Naive thymus-derived CD4-positive, alpha-beta T cell (primary cell): ENCODE data around the gene PREB. TPM values are rescaled to one million over a fixed set of nuclear protein-coding genes. Genes with fewer than 3 reads are reported as not detected.
"Not testable (repeated sequence)": the region's sequence is repeated elsewhere in the genome, so short reads cannot be mapped to it uniquely, and the experiment has no call there.

ENCODE experiments used
- ATAC-seq: fragments of 150-1000 bp; cut with Tn5 transposase; 2 replicates; pipeline ENCODE4 v1.10.0; 2021; ENCODE audit warnings: mild to moderate bottlenecking, moderate library complexity
- CTCF ChIA-PET: fragments of 350-600 bp; sonication (Branson Sonifier 250); formaldehyde crosslinking; loops from one replicate; lab custom pipeline; 2021; ENCODE audit warnings: antibody characterized with exemption; lab: Charles Lee
- POLR2A ChIA-PET: fragments of 350-600 bp; sonication (Branson Sonifier 250); formaldehyde crosslinking; loops from one replicate; lab custom pipeline; 2021; ENCODE audit warnings: antibody characterized with exemption, inconsistent platforms; lab: Charles Lee
- DNase-seq, 9 donors: peaks; one replicate each; pipeline versions ENCODE4 v3.0.0 to v3.0.0-alpha.2; 2020 to 2022; ENCODE audit warnings: mixed read lengths in 1 of 9
- H3K27ac ChIP-seq: one replicate; pipeline ENCODE4 v1.7.0; 2013; ENCODE audit warnings: mild to moderate bottlenecking, low read depth, low read length, moderate library complexity
- H3K27me3 ChIP-seq, 2 donors: one replicate each; pipeline ENCODE4 v1.7.0; 2013; ENCODE audit warnings: low read length in 2 of 2, mild to moderate bottlenecking in 2 of 2, moderate library complexity in 2 of 2; ENCODE audit not compliant: control insufficient read depth in 2 of 2, insufficient read depth in 2 of 2
- H3K36me3 ChIP-seq, 3 experiments: 1 replicate in 2 of 3; 2 replicates in 1 of 3; pipeline ENCODE4 v1.7.0; 2013; ENCODE audit warnings: low read length in 3 of 3, mild to moderate bottlenecking in 3 of 3, moderate library complexity in 1 of 3; ENCODE audit not compliant: insufficient read depth in 3 of 3, control insufficient read depth in 2 of 3
- H3K4me1 ChIP-seq, 2 donors: one replicate each; pipeline ENCODE4 v1.7.0; 2013; ENCODE audit warnings: low read length in 2 of 2, mild to moderate bottlenecking in 2 of 2, moderate library complexity in 1 of 2; ENCODE audit not compliant: control insufficient read depth in 2 of 2, insufficient read depth in 2 of 2
- H3K4me3 ChIP-seq: 2 replicates; pipeline ENCODE4 v1.7.0; 2013; ENCODE audit warnings: mild to moderate bottlenecking, low read length
- H3K9me3 ChIP-seq, 3 experiments: 1 replicate in 2 of 3; 2 replicates in 1 of 3; pipeline ENCODE4 v1.7.0; 2013; ENCODE audit warnings: low read length in 3 of 3; ENCODE audit not compliant: control insufficient read depth in 2 of 3
- H3K27ac Mint-ChIP-seq, 9 donors: one replicate each; pipeline ENCODE4 v1.8.0; 2020 to 2022; ENCODE audit warnings: mixed read lengths in 9 of 9, mild to moderate bottlenecking in 8 of 9, moderate library complexity in 5 of 9, inconsistent platforms in 2 of 9
- H3K27me3 Mint-ChIP-seq, 5 donors: one replicate each; pipeline ENCODE4 v1.8.0; 2021 to 2022; ENCODE audit warnings: mixed read lengths in 5 of 5, mild to moderate bottlenecking in 1 of 5
- H3K36me3 Mint-ChIP-seq, 5 donors: one replicate each; pipeline ENCODE4 v1.8.0; 2020 to 2022; ENCODE audit warnings: mixed read lengths in 5 of 5, mild to moderate bottlenecking in 3 of 5, inconsistent platforms in 1 of 5
- H3K4me1 Mint-ChIP-seq, 7 donors: one replicate each; pipeline ENCODE4 v1.8.0; 2020 to 2022; ENCODE audit warnings: mixed read lengths in 7 of 7, mild to moderate bottlenecking in 3 of 7, inconsistent platforms in 1 of 7
- H3K4me3 Mint-ChIP-seq, 10 donors: one replicate each; pipeline ENCODE4 v1.8.0; 2020 to 2022; ENCODE audit warnings: mild to moderate bottlenecking in 10 of 10, mixed read lengths in 10 of 10, moderate library complexity in 6 of 10, inconsistent platforms in 2 of 10
- H3K9me3 Mint-ChIP-seq, 11 donors: one replicate each; pipeline ENCODE4 v1.8.0; 2020 to 2022; ENCODE audit warnings: mixed read lengths in 11 of 11, mild to moderate bottlenecking in 4 of 11, inconsistent platforms in 1 of 11, moderate library complexity in 1 of 11
- intact Hi-C, 2 donors: fragments of 100-400 bp; cut with micrococcal nuclease; formaldehyde crosslinking; loops; one replicate each; pipeline ENCODE4 v1.15.1; 2023
- polyA plus RNA-seq, 2 donors: library from polyadenylated mRNA; unstranded; fragments of 300-500 nt; fragmentation: Illumina TruSeq; gene quantifications; one replicate each; pipeline ENCODE4 v1.2.3, GENCODE V29; 2021
- total RNA-seq, 6 experiments: library from RNA in 5 of 6; stranded (reverse) in 5 of 6; gene quantifications; 1 replicate in 5 of 6; 2 replicates in 1 of 6; pipeline ENCODE4 v1.2.3 and lab custom pipeline; 2021 to 2026

The PREB gene
- total and polyA plus RNA-seq, 7 experiments from 2014 or later = 25.4 to 72.3 (median 53.2) TPM

GRCh38 chr2:27117995-27118524 is 16.4 kb downstream of the PREB start:
- H3K4me3 Mint-ChIP-seq = peak overlapping the region in 8 of 10 donors; percentile 16 to 83 (median 39)
- POLR2A ChIA-PET = no interaction called here
- peaks cover 0 to 3% of the 10 kb centered on the region in 2 donors for H3K27me3 ChIP-seq
- DNase-seq (no peak), ATAC-seq (no peak)
- H3K9me3 ChIP-seq = no peaks in the 10 kb centered on the region
- H3K27ac Mint-ChIP-seq = no peak overlapping the region
- peaks cover 4 to 10% of the 10 kb centered on the region in 2 donors for H3K4me1 ChIP-seq
- H3K36me3 ChIP-seq = no peaks in the 10 kb centered on the region
- CTCF ChIA-PET = no interaction called here
- intact Hi-C loops = no loop called here
- H3K27ac ChIP-seq = no peak overlapping the region
- peaks cover 6 to 22% (median 16%) of the 10 kb centered on the region in 7 donors for H3K4me1 Mint-ChIP-seq
- H3K9me3 Mint-ChIP-seq = peaks cover 0 to 3% (median 0%) of the 10 kb centered on the region in 11 donors
- H3K4me3 ChIP-seq = no peak overlapping the region
- H3K36me3 Mint-ChIP-seq = peaks cover 0 to 4% (median 0%) of the 10 kb centered on the region in 5 donors
- H3K27me3 Mint-ChIP-seq = peaks cover 12 to 54% (median 23%) of the 10 kb centered on the region in 5 donors

- H3K4me3 ChIP-seq = no peak overlapping the region
- no peaks in the 10 kb centered on the region for H3K9me3 ChIP-seq
- ChIA-PET POLR2A (no interaction called here), CTCF (interaction anchor here (0.7 kb wide), 1 partner anchor 34 kb away, joined by 5 read pairs; no protein-coding TSS in a partner anchor)
- H3K27ac Mint-ChIP-seq = peak overlapping the region in 1 of 9 donors; percentile 26
- peaks cover 0 to 3% of the 10 kb centered on the region in 2 donors for H3K27me3 ChIP-seq
- H3K4me1 Mint-ChIP-seq = peaks cover 0 to 11% (median 8%) of the 10 kb centered on the region in 7 donors
- no peak overlapping the region for H3K4me3 Mint-ChIP-seq
- H3K9me3 Mint-ChIP-seq = peaks cover 0 to 3% (median 0%) of the 10 kb centered on the region in 11 donors
- peaks cover 0 to 4% (median 0%) of the 10 kb centered on the region in 5 donors for H3K36me3 Mint-ChIP-seq
- peaks cover 0 to 10% of the 10 kb centered on the region in 2 donors for H3K4me1 ChIP-seq
- intact Hi-C loops = no loop called here
- H3K27me3 Mint-ChIP-seq = peaks cover 12 to 33% (median 23%) of the 10 kb centered on the region in 5 donors
- DNase-seq (no peak), ATAC-seq (no peak)
- no peaks in the 10 kb centered on the region for H3K36me3 ChIP-seq
- H3K27ac ChIP-seq = no peak overlapping the region
Observed at GRCh38 chr2:27115519-27115918, 18.9 kb downstream of the PREB start.

- H3K4me3 ChIP-seq, H3K36me3 Mint-ChIP-seq, H3K4me1 Mint-ChIP-seq, CTCF ChIA-PET, H3K4me3 Mint-ChIP-seq, H3K27ac ChIP-seq, H3K27ac Mint-ChIP-seq, H3K9me3 ChIP-seq, DNase-seq, POLR2A ChIA-PET, H3K9me3 Mint-ChIP-seq, H3K27me3 ChIP-seq, ATAC-seq, H3K36me3 ChIP-seq, H3K4me1 ChIP-seq, intact Hi-C loops: not testable (repeated sequence)
- H3K27me3 Mint-ChIP-seq = peaks cover 0 to 24% (median 4%) of the 10 kb centered on the region in 5 donors
Observed at GRCh38 chr2:27111392-27112078, 22.9 kb downstream of the PREB start.

GRCh38 chr2:27110603-27111352 is 23.7 kb downstream of the PREB start:
- H3K9me3 ChIP-seq, DNase-seq, CTCF ChIA-PET, H3K36me3 Mint-ChIP-seq, H3K4me3 Mint-ChIP-seq, H3K27ac ChIP-seq, H3K4me1 ChIP-seq, intact Hi-C loops, H3K9me3 Mint-ChIP-seq, H3K27me3 ChIP-seq, H3K27ac Mint-ChIP-seq, H3K36me3 ChIP-seq, ATAC-seq, H3K4me3 ChIP-seq, POLR2A ChIA-PET, H3K4me1 Mint-ChIP-seq: not testable (repeated sequence)
- H3K27me3 Mint-ChIP-seq = peaks cover 0 to 24% (median 4%) of the 10 kb centered on the region in 5 donors

- Mint-ChIP-seq H3K9me3 (no peaks in the 10 kb centered on the region), H3K4me3 (no peak overlapping the region), H3K27ac (no peak overlapping the region), H3K36me3 (no peaks in the 10 kb centered on the region), H3K4me1 (no peaks in the 10 kb centered on the region), H3K27me3 (peaks cover 0 to 19% (median 4%) of the 10 kb centered on the region in 5 donors)
- ATAC-seq = no peak
- no peaks in the 10 kb centered on the region for H3K9me3 ChIP-seq
- intact Hi-C loops = no loop called here
- POLR2A ChIA-PET = interaction anchor here (0.7 kb wide), 2 partner anchors 32 to 171 kb away, joined by 3 read pairs; no protein-coding TSS in a partner anchor
- no peak for DNase-seq
- CTCF ChIA-PET = interaction anchor here (0.8 kb wide), 1 partner anchor 170 kb away, joined by 4 read pairs; no protein-coding TSS in a partner anchor
- no peak overlapping the region for H3K27ac ChIP-seq
- no peaks in the 10 kb centered on the region for H3K4me1 ChIP-seq
- H3K27me3 ChIP-seq = no peaks in the 10 kb centered on the region
- no peaks in the 10 kb centered on the region for H3K36me3 ChIP-seq
- no peak overlapping the region for H3K4me3 ChIP-seq
Observed at GRCh38 chr2:27109083-27109482, 25.4 kb downstream of the PREB start.

- ChIA-PET POLR2A (interaction anchor here (0.7 kb wide), 2 partner anchors 31 to 172 kb away, joined by 3 read pairs; no protein-coding TSS in a partner anchor), CTCF (interaction anchor here (0.8 to 1.0 kb wide), 2 partner anchors 9 to 171 kb away, joined by 4 read pairs; no protein-coding TSS in a partner anchor)
- no peaks in the 10 kb centered on the region for H3K27me3 ChIP-seq
- no peak for DNase-seq
- Mint-ChIP-seq H3K9me3 (no peaks in the 10 kb centered on the region), H3K4me1 (no peaks in the 10 kb centered on the region), H3K27ac (no peak overlapping the region), H3K27me3 (peaks cover 0 to 21% (median 4%) of the 10 kb centered on the region in 5 donors), H3K4me3 (no peak overlapping the region), H3K36me3 (no peaks in the 10 kb centered on the region)
- intact Hi-C loops = no loop called here
- H3K27ac ChIP-seq = no peak overlapping the region
- ATAC-seq = no peak
- no peaks in the 10 kb centered on the region for H3K4me1 ChIP-seq
- no peaks in the 10 kb centered on the region for H3K9me3 ChIP-seq
- H3K36me3 ChIP-seq = no peaks in the 10 kb centered on the region
- no peak overlapping the region for H3K4me3 ChIP-seq
Observed at GRCh38 chr2:27108221-27108620, 26.2 kb downstream of the PREB start.
